ENCODE results near the gene ADI1.

The ADI1 gene

GRCh38 chr2:3519255-3520205 lies at the start of gene ADI1:
Gene ADI1, minus strand, starts transcription at chr2:3519531. Its CDS starts 44 bp downstream, at chr2:3519487.
- no peak for TF ChIP-seq CTCF (IDR thresholded peaks at IDR 0.05)

GRCh38 chr2:3566806-3567205 lies 47.5 kb upstream of the ADI1 start:
- no peak for TF ChIP-seq CTCF (IDR thresholded peaks at IDR 0.05)

- no peak for TF ChIP-seq CTCF (IDR thresholded peaks at IDR 0.05)
These were observed 45.8 kb upstream of the ADI1 start for GRCh38 chr2:3565117-3565516.

- TF ChIP-seq CTCF (IDR thresholded peaks at IDR 0.05): no peak
These were observed 44.2 kb upstream of the ADI1 start for GRCh38 chr2:3563521-3563976.

- TF ChIP-seq CTCF (IDR thresholded peaks at IDR 0.05): no peak
These were observed 39.1 kb upstream of the ADI1 start, which contains the start of gene RNASEH1 for GRCh38 chr2:3558205-3559014. Gene RNASEH1, minus strand, starts transcription at chr2:3558333. Its CDS starts 73 bp downstream, at chr2:3558260.

GRCh38 chr2:3557639-3558204 lies 38.4 kb upstream of the ADI1 start:
- TF ChIP-seq CTCF (IDR thresholded peaks at IDR 0.05): no peak

- no peak for TF ChIP-seq CTCF (IDR thresholded peaks at IDR 0.05)
These were observed 34.6 kb upstream of the ADI1 start for GRCh38 chr2:3553946-3554345.

Measured in LNCAP (cell line).